ENCODE measurements around the gene CCDC171.
A peak's percentile ranks its signal among the peaks of the same experiment; 100 is the strongest.

CCDC171 gene

GRCh38 chr9:16001856-16002255 is 449.0 kb downstream of the CCDC171 start:
- no peak for DNase-seq (ENCODE audit: low read depth)

- peak; percentile 69 for DNase-seq (ENCODE audit: low read depth)
Measured at GRCh38 chr9:16002816-16003215, 450.0 kb downstream of the CCDC171 start.

- DNase-seq (ENCODE audit: low read depth) = no peak
Measured at GRCh38 chr9:16003785-16004184, 450.9 kb downstream of the CCDC171 start.

- no peak for DNase-seq (ENCODE audit: low read depth)
Measured at GRCh38 chr9:16004613-16005012, 451.8 kb downstream of the CCDC171 start.

- DNase-seq (ENCODE audit: low read depth) = peak; percentile 51
Measured at GRCh38 chr9:16010221-16010620, 457.4 kb downstream of the CCDC171 start.

GRCh38 chr9:16012621-16013020 is 459.8 kb downstream of the CCDC171 start:
- peak; percentile 71 for DNase-seq (ENCODE audit: low read depth)

- DNase-seq (ENCODE audit: low read depth) = no peak
Measured at GRCh38 chr9:16013366-16013765, 460.5 kb downstream of the CCDC171 start.

- no peak for DNase-seq (ENCODE audit: low read depth)
Measured at GRCh38 chr9:16013826-16014225, 461.0 kb downstream of the CCDC171 start.

- DNase-seq (ENCODE audit: low read depth) = no peak
Measured at GRCh38 chr9:16022228-16022627, 469.4 kb downstream of the CCDC171 start.

GRCh38 chr9:16023446-16023845 is 470.6 kb downstream of the CCDC171 start:
- DNase-seq (ENCODE audit: low read depth) = peak; percentile 58
